Aorta (tissue), 5 donors: ENCODE measurements around the gene AP1G2. TPM values are rescaled to one million over a fixed set of nuclear protein-coding genes. Genes with fewer than 3 reads are reported as not detected.
A peak's percentile ranks its signal among the peaks of the same experiment; 100 is the strongest.

Experiments
- ATAC-seq: fragments of 200-7000 bp; cut with Tn5 transposase; one replicate; pipeline ENCODE4 v1.9.1; 2022; ENCODE audit warnings: moderate library complexity; ENCODE audit not compliant: low FRiP score
- DNase-seq, 2 donors: peaks; one replicate each; pipeline ENCODE4 v3.0.0-alpha.2; 2020
- H3K27ac ChIP-seq, 2 donors: one replicate each; pipeline ENCODE4 v1.5.1; 2013; ENCODE audit warnings: low read length in 2 of 2, mild to moderate bottlenecking in 2 of 2, moderate library complexity in 2 of 2, control low read depth in 1 of 2, inconsistent platforms in 1 of 2, low read depth in 1 of 2
- H3K27me3 ChIP-seq, 2 donors: one replicate each; pipeline ENCODE4 v1.6.1; 2013; ENCODE audit warnings: control low read depth in 1 of 2, low read length in 1 of 2, mild to moderate bottlenecking in 1 of 2, moderate library complexity in 1 of 2; ENCODE audit not compliant: insufficient read depth in 2 of 2, control insufficient read depth in 1 of 2
- H3K36me3 ChIP-seq, 2 donors: one replicate each; pipeline ENCODE4 v1.6.1; 2013; ENCODE audit warnings: control low read depth in 1 of 2, low read length in 1 of 2, mild to moderate bottlenecking in 1 of 2; ENCODE audit not compliant: insufficient read depth in 2 of 2, control insufficient read depth in 1 of 2
- H3K4me1 ChIP-seq, 2 donors: one replicate each; pipeline ENCODE4 v1.6.1; 2013; ENCODE audit warnings: low read length in 2 of 2, control low read depth in 1 of 2, mild to moderate bottlenecking in 1 of 2, moderate library complexity in 1 of 2; ENCODE audit not compliant: insufficient read depth in 2 of 2, control insufficient read depth in 1 of 2
- H3K4me3 ChIP-seq, 2 donors: one replicate each; pipeline ENCODE4 v1.5.1; 2013; ENCODE audit warnings: low read length in 2 of 2, control low read depth in 1 of 2, mild to moderate bottlenecking in 1 of 2
- H3K9me3 ChIP-seq: one replicate; pipeline ENCODE4 v1.6.1; 2013; ENCODE audit warnings: mild to moderate bottlenecking, low read length; ENCODE audit not compliant: control insufficient read depth
- WGBS, 2 donors: extraction: QIAGEN DNeasy Blood & Tissue Kit; methylation state at CpG; one replicate each; pipeline ENCODE4 v1.1.7; 2013; 5-methylcytosine and 5-hydroxymethylcytosine counted together
- intact Hi-C, 2 donors: fragments of 100-400 bp; cut with DNase I; formaldehyde crosslinking; loops; one replicate each; pipeline versions ENCODE4 v1.14.2 to v1.15.0; 2022
- polyA plus RNA-seq, 2 donors: library from polyadenylated mRNA; stranded (reverse); fragments of 200-250 nt; gene quantifications; one replicate each; pipeline ENCODE4 v1.2.3, GENCODE V29; 2013
- total RNA-seq, 2 donors: library from RNA; stranded (reverse); fragmentation: NEBNext Ultra II Directional; extraction: Animal tissue kit (Norgen Biotek cat#: 25700); gene quantifications; one replicate each; pipeline ENCODE4 v1.2.1, GENCODE V29; 2021
- donor health status: healthy with polysubstance abuse.
- donor health status: Bipolar disorder and iron deficiency.
- donor health status: DM: no; HTN: no; CAD: no.
- donor health status: DM: no; HTN: no; CAD: no.
- donor health status: DM: yes; HTN: yes; CAD: no.

Gene AP1G2
- total and polyA plus RNA-seq, 4 donors: 17.5 to 78.6 (median 56.3) TPM

GRCh38 chr14:23557521-23557920 lies 10.1 kb downstream of the AP1G2 start:
- H3K4me3 ChIP-seq: no peak overlapping the region
- H3K36me3 ChIP-seq: no peaks in the 10 kb centered on the region
- intact Hi-C loops: loop anchor here (2.0 to 10.0 kb wide), 2 partner anchors 89 to 233 kb away; partner anchors contain the start of genes NGDN (in 1 of the 2) and PABPN1 (in 1 of the 2)
- H3K27me3 ChIP-seq: no peaks in the 10 kb centered on the region
- ATAC-seq (no peak), DNase-seq (no peak)
- no peak overlapping the region for H3K27ac ChIP-seq
- H3K4me1 ChIP-seq: no peaks in the 10 kb centered on the region
- no peaks in the 10 kb centered on the region for H3K9me3 ChIP-seq
- 48 to 54% methylated on average over 2 of the region's 2 CpGs for WGBS, 2 donors

- no peaks in the 10 kb centered on the region for H3K27me3 ChIP-seq
- intact Hi-C loops: loop anchor here (2.0 to 10.0 kb wide), 2 partner anchors 88 to 232 kb away; partner anchors contain the start of genes NGDN (in 1 of the 2) and PABPN1 (in 1 of the 2)
- ATAC-seq (no peak), DNase-seq (peak in 1 of 2 donors; percentile 73)
- peak overlapping the region; percentile 29 to 70 for H3K27ac ChIP-seq
- peak overlapping the region; percentile 46 to 91 for H3K4me3 ChIP-seq
- no peaks in the 10 kb centered on the region for H3K36me3 ChIP-seq
- 47 to 48% methylated on average over 17 of the region's 17 CpGs for WGBS, 2 donors
- H3K4me1 ChIP-seq: no peaks in the 10 kb centered on the region
- H3K9me3 ChIP-seq: no peaks in the 10 kb centered on the region
These were observed 10.7 kb downstream of the AP1G2 start for GRCh38 chr14:23556700-23557440.

- 0 to 1% methylated on average over 51 to 54 of the region's 54 CpGs for WGBS, 2 donors
- Histone ChIP-seq H3K27ac (peak within 1 kb of the TSS; percentile 70 to 76), H3K9me3 (no peaks in the 10 kb centered on the region), H3K36me3 (no peaks in the 10 kb centered on the region), H3K27me3 (no peaks in the 10 kb centered on the region), H3K4me1 (no peaks in the 10 kb centered on the region), H3K4me3 (peak within 1 kb of the TSS; percentile 46 to 91)
- intact Hi-C loops: loop anchor here (2.0 to 10.0 kb wide), 2 partner anchors 87 to 231 kb away; partner anchors contain the start of genes NGDN (in 1 of the 2) and PABPN1 (in 1 of the 2)
- DNase-seq (peak; percentile 96 to 98), ATAC-seq (peak; percentile 96)
These were observed 11.5 kb downstream of the AP1G2 start, which contains the start of gene THTPA for GRCh38 chr14:23555882-23556699. Gene THTPA (plus strand): TSS chr14:23556271. CDS start chr14:23556758, 487 bp downstream.

- WGBS, 2 donors: 0 to 1% methylated on average over 14 of the region's 14 CpGs
- peak overlapping the region in 1 of 2 donors; percentile 70 for H3K27ac ChIP-seq
- DNase-seq: no peak
These were observed 12.1 kb downstream of the AP1G2 start for GRCh38 chr14:23555533-23555881.

GRCh38 chr14:23551266-23552028 lies 16.1 kb downstream of the AP1G2 start, which contains the start of gene ZFHX2:
Gene ZFHX2 (minus strand): TSS chr14:23551765. CDS start chr14:23535325, 16,440 bp downstream.
- no peaks in the 10 kb centered on the region for H3K27me3 ChIP-seq
- H3K4me1 ChIP-seq: no peaks in the 10 kb centered on the region
- 1% methylated on average over 32 to 49 of the region's 49 CpGs for WGBS, 2 donors
- intact Hi-C loops: loop anchor here in 1 of 2 donors (10.0 kb wide), 1 partner anchor 227 kb away; the partner anchor contains the start of gene PABPN1
- peak; percentile 72 for ATAC-seq
- H3K27ac ChIP-seq: no peak within 1 kb of the TSS
- H3K4me3 ChIP-seq: peak within 1 kb of the TSS; percentile 52 to 53
- H3K9me3 ChIP-seq: no peaks in the 10 kb centered on the region
- DNase-seq: peak; percentile 81 to 93
- no peaks in the 10 kb centered on the region for H3K36me3 ChIP-seq

More at GRCh38 chr14:23555533-23555881, 12.1 kb downstream of the AP1G2 start:
- no peaks in the 10 kb centered on the region for H3K9me3 ChIP-seq
- H3K4me3 ChIP-seq: peak overlapping the region; percentile 1 to 91
- no peak for ATAC-seq
- intact Hi-C loops: loop anchor here in 1 of 2 donors (10.0 kb wide), 1 partner anchor 231 kb away; the partner anchor contains the start of gene PABPN1
- H3K27me3 ChIP-seq: no peaks in the 10 kb centered on the region
- H3K36me3 ChIP-seq: no peaks in the 10 kb centered on the region
- H3K4me1 ChIP-seq: no peaks in the 10 kb centered on the region

- intact Hi-C loops: loop anchor here in 1 of 2 donors (10.0 kb wide), 1 partner anchor 226 kb away; the partner anchor contains the start of gene PABPN1
- Histone ChIP-seq H3K9me3 (no peaks in the 10 kb centered on the region), H3K4me3 (peak overlapping the region; percentile 52 to 53), H3K27me3 (no peaks in the 10 kb centered on the region), H3K36me3 (no peaks in the 10 kb centered on the region), H3K27ac (no peak overlapping the region), H3K4me1 (no peaks in the 10 kb centered on the region)
- no peak for DNase-seq
- peak; percentile 27 for ATAC-seq
- WGBS, 2 donors: 1% methylated on average over 37 of the region's 37 CpGs
These were observed 16.8 kb downstream of the AP1G2 start for GRCh38 chr14:23550812-23551265.

- no peaks in the 10 kb centered on the region for H3K9me3 ChIP-seq
- ATAC-seq (peak; percentile 19), DNase-seq (no peak)
- peak overlapping the region in 1 of 2 donors; percentile 53 for H3K4me3 ChIP-seq
- intact Hi-C loops: loop anchor here in 1 of 2 donors (10.0 kb wide), 1 partner anchor 225 kb away; the partner anchor contains the start of gene PABPN1
- H3K4me1 ChIP-seq: no peaks in the 10 kb centered on the region
- H3K27me3 ChIP-seq: no peaks in the 10 kb centered on the region
- WGBS, 2 donors: 42 to 46% methylated on average over 12 of the region's 12 CpGs
- H3K27ac ChIP-seq: no peak overlapping the region
- H3K36me3 ChIP-seq: no peaks in the 10 kb centered on the region
These were observed 17.3 kb downstream of the AP1G2 start for GRCh38 chr14:23550131-23550811.
